Pancreas (tissue), 10 donors: ENCODE results near the gene KRT28. TPM values are rescaled to one million over a fixed set of nuclear protein-coding genes. Genes with fewer than 3 reads are reported as not detected.
"Not testable (repeated sequence)": the region's sequence is repeated elsewhere in the genome, so short reads cannot be mapped to it uniquely, and the experiment has no call there.

Experiments
- ATAC-seq, 4 donors: fragments of 200-7000 bp; cut with Tn5 transposase; one replicate each; pipeline versions ENCODE4 v1.8.0 to v1.9.1; 2020; ENCODE audit warnings: mild to moderate bottlenecking in 4 of 4, moderate library complexity in 4 of 4
- DNase-seq, 6 donors: peaks; one replicate each; pipeline ENCODE4 v3.0.0-alpha.2; 2020
- FAIRE-seq: peaks from 2 replicates; lab custom pipeline; 2012; peaks lifted over from hg19 to GRCh38; lab: Jason Lieb, UNC
- H3K27ac ChIP-seq, 4 donors: fragments of 200-600 bp; sonication (generic); 1 replicate in 3 of 4; 2 replicates in 1 of 4; pipeline versions ENCODE4 v1.5.0 to v1.8.0; 2020
- H3K27me3 ChIP-seq, 4 donors: fragments of 200-600 bp; one replicate each; pipeline ENCODE4 v1.8.0; 2021
- H3K36me3 ChIP-seq, 3 donors: fragments of 200-600 bp; sonication (generic) in 1 of 3; one replicate each; pipeline versions ENCODE4 v1.5.0 to v1.8.0; 2020 to 2021
- H3K4me1 ChIP-seq, 3 donors: fragments of 200-600 bp; one replicate each; pipeline ENCODE4 v1.8.0; 2021
- H3K4me3 ChIP-seq, 4 donors: fragments of 200-600 bp; sonication (generic) in 2 of 4; one replicate each; pipeline versions ENCODE4 v1.5.0 to v1.8.0; 2020 to 2021
- H3K9me3 ChIP-seq, 4 donors: fragments of 200-600 bp; one replicate each; pipeline ENCODE4 v1.8.0; 2021
- CTCF ChIP-seq, 4 donors: fragments of 200-600 bp; sonication (generic) in 3 of 4; IDR thresholded peaks; one replicate each; pipeline versions ENCODE4 v1.5.0 to v1.8.0; 2021; ENCODE audit warnings: antibody characterized with exemption in 4 of 4
- WGBS, 2 donors: extraction: QIAGEN DNeasy Blood & Tissue Kit; methylation state at CpG; one replicate each; pipeline ENCODE4 v1.1.7; 2013; 5-methylcytosine and 5-hydroxymethylcytosine counted together
- intact Hi-C, 3 donors: fragments of 100-400 bp; cut with DNase I; formaldehyde crosslinking; loops; one replicate each; pipeline versions ENCODE4 v1.11.1 to v1.14.2; 2022
- polyA plus RNA-seq, 2 donors: library from polyadenylated mRNA; stranded (reverse); fragments of 200-250 nt; gene quantifications; one replicate each; pipeline ENCODE4 v1.2.3, GENCODE V29; 2013
- total RNA-seq, 6 donors: library from RNA; stranded (reverse); fragmentation: NEBNext Ultra II Directional in 4 of 6; extraction: Animal tissue kit (Norgen Biotek cat#: 25700) in 4 of 6; gene quantifications; one replicate each; pipeline versions ENCODE4 v1.2.1 to v1.2.4, GENCODE V29; 2021 to 2023
- donor health status: healthy with polysubstance abuse.
- donor health status: DM: no; HTN: no; CAD: no; lungs with moderate emphysema.
- donor health status: DM: no; HTN: no; CAD: no.
- donor health status: control.
- donor health status: control.
- donor health status: Bipolar disorder and iron deficiency.
- donor health status: DM: yes; HTN: yes; CAD: no.
- donor health status: DM: no; HTN: no; CAD: no.
- donor health status: DM: no; HTN: no; CAD: no.
- donor health status: DM: yes; HTN: yes; CAD: no.

KRT28 gene
- total and polyA plus RNA-seq, 8 donors, result not detected

GRCh38 chr17:40817103-40817682, 17.4 kb upstream of the KRT28 start:
- FAIRE-seq (no peak), ATAC-seq (no peak), DNase-seq (no peak)
- WGBS, 2 donors, result 97% methylated on average over 4 of the region's 4 CpGs
- no peak overlapping the region for H3K27ac ChIP-seq
- no peaks in the 10 kb centered on the region for H3K9me3 ChIP-seq
- no peak overlapping the region for H3K4me3 ChIP-seq
- peaks cover 0 to 13% (median 0%) of the 10 kb centered on the region in 4 donors for H3K27me3 ChIP-seq
- intact Hi-C loops, result no loop called here
- H3K36me3 ChIP-seq, result no peaks in the 10 kb centered on the region
- H3K4me1 ChIP-seq, result peaks cover 0 to 18% (median 8%) of the 10 kb centered on the region in 3 donors
- no peak for TF ChIP-seq CTCF (IDR thresholded peaks at IDR 0.05)

- H3K4me1 ChIP-seq, result peaks cover 0 to 18% (median 8%) of the 10 kb centered on the region in 3 donors
- WGBS, 2 donors, result 86% methylated on average over 3 of the region's 3 CpGs
- H3K27ac ChIP-seq, result no peak overlapping the region
- ATAC-seq, result no peak
- no peak for DNase-seq
- peaks cover 0 to 19% (median 1%) of the 10 kb centered on the region in 4 donors for H3K27me3 ChIP-seq
- intact Hi-C loops, result no loop called here
- FAIRE-seq, result no peak
- H3K9me3 ChIP-seq, result no peaks in the 10 kb centered on the region
- H3K36me3 ChIP-seq, result no peaks in the 10 kb centered on the region
- TF ChIP-seq CTCF (IDR thresholded peaks at IDR 0.05), result no peak
- no peak overlapping the region for H3K4me3 ChIP-seq
Observed at GRCh38 chr17:40816569-40816968, 16.8 kb upstream of the KRT28 start.

- no peaks in the 10 kb centered on the region for H3K36me3 ChIP-seq
- no peak overlapping the region for H3K4me3 ChIP-seq
- FAIRE-seq (no peak), ATAC-seq (no peak), DNase-seq (no peak)
- intact Hi-C loops, result no loop called here
- WGBS, 2 donors, result 83 to 88% methylated on average over 1 of the region's 1 CpG
- no peak for TF ChIP-seq CTCF (IDR thresholded peaks at IDR 0.05)
- H3K27me3 ChIP-seq, result peaks cover 0 to 20% (median 1%) of the 10 kb centered on the region in 4 donors
- no peak overlapping the region for H3K27ac ChIP-seq
- no peaks in the 10 kb centered on the region for H3K9me3 ChIP-seq
- peaks cover 0 to 15% (median 8%) of the 10 kb centered on the region in 3 donors for H3K4me1 ChIP-seq
Observed at GRCh38 chr17:40815381-40815780, 15.6 kb upstream of the KRT28 start.

- intact Hi-C loops, H3K9me3 ChIP-seq, H3K27ac ChIP-seq, ATAC-seq, H3K4me3 ChIP-seq, H3K36me3 ChIP-seq, DNase-seq, FAIRE-seq: not testable (repeated sequence)
- WGBS, 2 donors, result 81 to 88% methylated on average over 3 of the region's 3 CpGs
- H3K4me1 ChIP-seq, result peaks cover 0 to 10% (median 8%) of the 10 kb centered on the region in 3 donors
- peaks cover 0 to 20% (median 1%) of the 10 kb centered on the region in 4 donors for H3K27me3 ChIP-seq
Observed at GRCh38 chr17:40814657-40815056, 14.9 kb upstream of the KRT28 start.

GRCh38 chr17:40813804-40814203, 14.0 kb upstream of the KRT28 start:
- WGBS, 2 donors, result 58 to 67% methylated on average over 4 of the region's 4 CpGs
- Histone ChIP-seq H3K9me3 (no peaks in the 10 kb centered on the region), H3K27me3 (peaks cover 0 to 20% (median 1%) of the 10 kb centered on the region in 4 donors), H3K4me3 (no peak overlapping the region), H3K27ac (no peak overlapping the region), H3K36me3 (no peaks in the 10 kb centered on the region), H3K4me1 (peaks cover 0 to 9% (median 8%) of the 10 kb centered on the region in 3 donors)
- ATAC-seq, result no peak
- DNase-seq, result no peak
- intact Hi-C loops, result no loop called here
- no peak for FAIRE-seq
- no peak for TF ChIP-seq CTCF (IDR thresholded peaks at IDR 0.05)
